NCI-H446 treated with DMSO at 0.1 percent for 48 hours (cell line): Measurements from ENCODE around the gene LILRA5.
"Not testable (repeated sequence)": the region's sequence is repeated elsewhere in the genome, so short reads cannot be mapped to it uniquely, and the experiment has no call there.

Experiments used
- DNase-seq: peaks from one replicate; lab custom pipeline; 2025; lab: John Stamatoyannopoulos, UW

The LILRA5 gene

DNA sequence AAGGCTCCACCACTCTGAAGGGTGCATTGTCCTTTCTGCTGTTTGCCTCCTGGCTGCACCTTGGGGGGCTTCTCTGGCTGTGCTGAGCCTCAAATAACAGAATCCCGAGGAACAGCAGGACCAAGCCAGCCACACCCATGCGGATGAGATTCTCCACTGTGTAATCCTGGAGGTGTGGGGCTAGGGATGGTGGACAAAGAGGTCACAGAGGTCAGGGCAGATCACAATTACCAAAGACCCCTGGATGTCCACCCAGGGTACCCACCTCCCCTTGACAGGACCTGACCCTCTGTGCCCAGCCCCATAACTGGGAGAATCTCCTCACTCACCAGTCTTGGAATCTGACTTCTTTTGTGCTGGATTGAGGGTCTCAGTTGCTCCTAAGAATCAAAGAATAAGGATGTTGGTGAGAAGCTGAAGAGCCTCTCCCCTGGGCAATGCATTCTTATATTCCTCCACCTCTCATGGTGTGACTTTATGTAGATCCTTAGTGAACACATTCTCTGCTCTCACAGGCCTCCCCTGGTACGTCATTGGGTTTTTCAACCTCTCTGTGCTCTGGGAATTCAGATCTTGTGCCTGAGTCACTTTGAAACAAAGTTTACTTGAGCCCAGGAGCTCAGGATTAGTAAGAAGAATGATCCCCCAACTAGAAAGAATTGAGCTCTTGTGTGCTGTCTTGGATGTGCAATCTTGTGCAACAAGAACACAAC is 20.8 kb upstream of the LILRA5 start:
- no peak for DNase-seq

DNA sequence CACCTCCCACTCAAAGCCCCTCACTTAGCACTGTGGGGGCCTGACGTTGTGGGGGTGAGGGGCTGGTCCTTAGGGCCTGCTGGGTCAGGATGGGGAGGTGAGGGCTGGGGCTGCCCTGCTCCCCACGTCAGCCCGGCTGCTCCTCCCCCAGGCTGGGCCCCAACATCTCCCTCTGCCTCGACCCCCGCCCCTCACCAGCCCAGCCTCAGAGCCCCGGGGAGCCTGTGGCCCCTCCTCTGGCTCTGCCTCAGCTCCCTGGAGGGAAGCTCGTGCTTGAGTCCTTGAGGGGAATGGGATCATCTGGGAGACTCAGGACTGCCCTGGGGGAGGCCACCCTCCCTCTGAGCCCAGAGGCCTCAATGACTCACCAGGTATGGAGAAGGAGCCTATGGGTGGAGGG is 19.2 kb upstream of the LILRA5 start:
- no peak for DNase-seq

DNA sequence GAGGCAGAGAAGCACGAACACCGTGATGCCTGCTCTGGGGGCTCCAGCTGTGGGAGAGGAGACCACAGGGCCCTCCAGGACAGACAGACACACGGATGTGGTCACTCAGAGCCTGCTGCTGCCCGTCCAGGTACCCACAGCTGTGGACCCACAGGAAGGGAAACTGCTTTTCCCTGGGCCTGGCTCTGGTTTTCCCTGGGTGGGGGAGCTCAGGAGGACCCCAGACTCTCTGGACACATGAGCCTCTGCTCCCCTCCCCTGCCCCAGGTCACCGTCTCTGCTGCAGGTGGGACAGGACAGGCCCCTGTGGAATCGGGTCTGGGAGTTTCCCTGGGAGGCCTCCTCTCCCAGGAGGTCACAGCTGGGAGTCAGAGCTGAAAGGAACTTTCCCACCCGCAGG is 18.7 kb upstream of the LILRA5 start:
- no peak for DNase-seq

DNA sequence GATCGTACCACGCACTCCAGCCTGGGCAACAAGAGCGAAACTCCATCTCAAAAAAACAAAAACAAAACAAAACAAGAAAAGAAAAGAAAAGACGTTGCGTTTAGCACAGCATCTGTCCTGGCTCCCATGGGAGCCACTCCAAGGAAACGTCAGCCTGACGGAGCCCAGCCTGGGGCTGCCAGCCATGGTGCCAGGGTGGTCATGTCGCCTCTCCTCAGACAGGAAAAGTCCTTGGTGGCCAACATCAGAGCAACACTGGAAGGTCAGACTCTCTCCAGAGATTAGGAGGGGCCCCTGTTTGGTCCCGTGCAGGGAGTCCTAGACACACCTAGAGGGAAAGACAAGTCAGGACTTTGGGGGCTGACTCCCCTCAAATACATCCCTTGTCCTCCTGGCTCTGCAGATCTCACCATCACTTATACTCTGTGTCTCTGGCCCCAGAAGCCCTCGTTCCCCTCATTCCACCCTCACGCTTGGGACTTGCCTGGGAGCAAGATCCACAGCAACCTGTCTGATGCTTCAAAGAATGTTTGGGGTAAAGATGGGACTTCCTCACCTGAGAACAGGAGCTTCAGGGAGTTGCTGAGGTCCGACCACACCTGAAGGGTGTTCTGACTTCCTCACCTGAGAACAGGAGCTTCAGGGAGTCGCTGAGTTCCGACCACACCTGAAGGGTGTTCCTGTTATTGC is 16.7 kb upstream of the LILRA5 start:
- no peak for DNase-seq

DNA sequence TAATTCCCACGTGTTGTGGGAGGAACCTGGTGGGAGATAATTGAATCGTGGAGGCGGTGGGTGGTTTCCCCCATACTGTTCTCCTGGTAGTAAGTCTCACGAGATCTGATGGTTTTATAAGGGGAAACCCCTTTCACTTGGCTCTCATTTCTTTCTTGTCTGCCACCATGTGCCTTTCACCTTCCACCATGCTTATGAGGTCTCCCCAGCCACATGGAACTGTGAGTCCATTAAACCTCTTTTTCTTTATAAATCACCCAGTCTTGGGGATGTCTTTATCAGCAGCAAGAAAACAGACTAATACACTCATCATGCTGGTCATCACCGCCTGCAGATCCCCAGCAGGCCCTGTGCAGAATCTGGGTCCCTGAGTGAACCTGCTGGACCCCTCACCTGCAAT is 15.8 kb upstream of the LILRA5 start:
- not testable (repeated sequence) for DNase-seq

DNA sequence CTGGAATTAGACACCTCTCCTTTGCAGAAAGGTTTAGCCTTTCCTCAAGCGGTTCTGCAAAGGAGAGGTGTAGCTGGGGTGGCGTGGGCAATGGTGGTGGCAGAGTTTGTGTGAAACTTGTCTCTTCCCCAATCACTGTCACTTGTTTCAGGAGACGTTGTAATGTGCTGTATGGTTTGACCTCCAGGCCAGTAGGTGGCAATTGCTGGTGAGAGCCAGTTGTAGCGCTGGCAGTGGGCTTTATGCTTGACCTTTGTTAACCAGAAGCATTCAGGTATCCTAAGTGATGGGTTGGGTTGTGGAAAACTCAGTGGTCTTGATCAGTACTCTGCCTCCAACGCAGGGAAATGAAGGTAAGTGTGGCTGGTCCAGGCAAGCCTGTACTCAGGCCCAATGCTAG is 12.7 kb upstream of the LILRA5 start:
- DNase-seq: no peak

DNA sequence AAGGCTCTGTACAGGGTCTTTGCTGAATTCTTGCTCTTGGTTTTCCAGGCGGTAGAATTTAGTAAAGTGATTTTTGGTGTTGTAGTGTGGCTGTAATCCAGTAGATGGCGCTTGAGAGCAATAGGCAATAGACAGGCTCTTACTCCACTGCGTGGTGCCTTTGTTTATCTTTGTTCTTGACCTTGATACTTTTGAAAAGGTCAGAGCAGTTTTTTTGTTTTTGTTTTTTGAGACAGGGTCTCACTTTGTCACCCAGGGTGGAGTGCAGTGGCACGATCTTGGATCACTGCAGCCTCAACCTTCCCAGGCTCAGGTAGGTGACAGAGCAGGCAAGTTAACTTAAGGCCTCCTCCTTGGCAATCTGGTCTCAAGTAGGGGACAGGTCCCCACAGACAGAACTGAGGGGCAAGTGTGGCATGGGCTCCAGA is 12.2 kb upstream of the LILRA5 start:
- DNase-seq: no peak

DNA sequence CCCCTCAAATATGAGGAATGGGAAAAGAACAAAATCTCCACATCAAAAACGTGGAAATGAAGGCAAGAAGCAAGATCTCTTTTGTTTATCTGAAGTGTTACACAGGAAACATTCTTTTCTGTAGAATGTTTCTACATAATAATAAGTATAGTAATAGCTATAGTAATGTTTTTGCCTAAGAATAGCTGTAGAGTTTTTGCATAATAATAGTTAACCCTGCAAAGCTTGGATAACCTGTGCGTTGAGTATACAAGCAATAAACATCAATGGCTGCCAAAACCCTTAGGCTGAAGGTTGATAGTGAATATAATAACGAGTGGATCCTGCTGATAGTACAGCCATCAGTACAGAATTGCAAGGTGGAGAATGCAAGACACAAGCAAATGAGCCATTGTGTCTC is 11.1 kb upstream of the LILRA5 start:
- DNase-seq: no peak

DNA sequence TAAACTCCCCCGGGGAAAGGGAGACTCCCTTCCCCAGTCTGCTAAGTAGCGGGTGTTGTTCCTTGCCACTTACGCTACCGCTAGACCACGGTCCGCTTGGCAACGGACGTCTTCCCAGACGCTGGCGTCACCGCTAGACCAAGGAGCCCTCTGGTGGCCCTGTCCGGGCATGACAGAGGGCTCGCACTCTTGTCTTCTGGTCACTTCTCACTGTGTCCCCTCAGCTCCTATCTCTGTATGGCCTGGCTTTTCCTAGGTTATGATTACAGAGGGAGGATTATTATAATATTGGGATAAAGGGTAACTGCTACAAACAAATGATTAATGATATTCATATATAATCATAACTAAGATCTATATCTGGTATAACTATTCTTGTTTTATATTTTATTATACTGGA is 10.0 kb upstream of the LILRA5 start:
- DNase-seq: not testable (repeated sequence)

DNA sequence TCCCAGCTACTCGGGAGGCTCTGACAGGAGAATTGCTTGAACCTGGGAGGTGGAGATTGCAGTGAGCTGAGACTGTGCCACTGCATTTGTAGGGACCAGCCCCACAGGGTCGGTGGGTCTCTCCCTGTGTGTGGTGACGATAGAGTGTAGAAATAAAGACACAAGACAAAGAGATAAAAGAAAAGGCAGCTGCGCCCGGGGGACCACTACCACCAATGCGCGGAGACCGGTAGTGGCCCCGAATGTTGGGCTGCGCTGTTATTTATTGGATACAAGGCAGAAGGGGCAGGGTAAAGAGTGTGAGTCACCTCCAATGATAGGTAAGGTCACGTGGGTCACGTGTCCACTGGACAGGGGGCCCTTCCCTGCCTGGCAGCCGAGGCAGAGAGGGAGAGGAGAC is 9.3 kb upstream of the LILRA5 start:
- DNase-seq: not testable (repeated sequence)

DNA sequence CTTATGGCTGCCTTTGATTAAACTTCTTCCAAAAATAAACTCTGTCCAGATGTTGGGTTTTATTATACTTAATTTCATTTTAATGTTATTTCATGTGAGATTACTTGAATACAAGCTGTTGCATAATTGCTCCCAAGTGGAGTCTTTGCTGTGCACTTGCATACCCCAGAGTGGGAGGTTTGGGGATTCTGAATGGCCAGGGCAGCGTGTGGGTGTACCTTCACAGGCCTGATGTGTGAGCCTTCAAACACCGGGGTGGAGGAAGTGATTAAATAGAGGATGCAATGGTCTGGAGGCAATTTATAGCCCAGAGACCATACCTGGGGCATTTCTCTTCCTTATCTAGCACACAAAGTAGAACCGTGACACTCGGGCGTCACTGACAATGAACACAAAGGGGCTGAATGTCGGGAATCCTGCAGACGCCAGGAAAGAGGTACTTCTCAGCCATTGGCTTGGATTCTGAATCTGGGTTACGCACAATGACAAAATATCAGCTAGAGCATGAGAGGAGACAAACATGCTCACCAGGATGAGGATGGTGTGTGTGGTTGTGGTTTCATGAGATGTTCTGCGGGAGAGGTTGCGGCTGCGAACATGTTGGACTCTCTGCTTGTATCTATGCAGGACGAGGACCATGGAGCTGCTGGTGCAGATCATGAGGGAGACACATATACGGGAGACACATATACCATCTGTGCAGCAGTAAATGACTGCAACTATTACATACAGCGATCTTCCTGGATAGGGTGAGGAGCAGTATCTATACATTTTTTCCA is 7.1 kb upstream of the LILRA5 start:
- no peak for DNase-seq

DNA sequence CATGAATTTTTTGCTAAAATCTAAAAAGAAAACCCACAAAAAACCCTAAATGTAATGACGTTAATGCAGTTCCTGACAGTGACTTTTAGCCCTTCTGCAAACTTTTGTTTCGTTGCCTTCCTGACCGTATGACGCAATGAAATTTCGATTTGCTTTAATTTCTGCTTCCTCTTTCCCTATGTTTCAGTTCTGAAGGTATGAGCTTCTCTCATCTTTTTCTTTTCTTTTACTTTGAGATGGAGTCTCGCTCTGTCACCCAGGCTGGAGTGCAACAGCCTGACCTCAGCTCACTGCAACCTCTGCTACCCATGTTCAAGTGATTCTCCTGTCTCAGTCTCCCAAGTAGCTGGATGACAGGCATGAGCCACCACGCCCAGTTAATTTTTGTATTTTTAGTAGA is 6.1 kb upstream of the LILRA5 start:
- no peak for DNase-seq

DNA sequence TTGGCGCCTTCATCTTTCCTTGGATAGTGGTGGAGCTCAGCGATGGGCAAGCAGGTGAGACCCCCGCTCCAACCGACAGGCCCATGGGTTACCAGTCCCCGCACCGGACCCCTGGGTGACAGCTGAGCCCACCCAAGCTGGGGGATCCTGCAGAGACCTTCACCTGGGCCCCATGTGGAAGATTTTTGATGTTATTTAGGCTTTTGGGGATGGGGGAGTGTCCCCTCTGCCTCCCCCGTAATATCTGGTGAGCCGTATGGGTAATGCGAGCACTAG is 4.9 kb upstream of the LILRA5 start:
- DNase-seq: no peak

DNA sequence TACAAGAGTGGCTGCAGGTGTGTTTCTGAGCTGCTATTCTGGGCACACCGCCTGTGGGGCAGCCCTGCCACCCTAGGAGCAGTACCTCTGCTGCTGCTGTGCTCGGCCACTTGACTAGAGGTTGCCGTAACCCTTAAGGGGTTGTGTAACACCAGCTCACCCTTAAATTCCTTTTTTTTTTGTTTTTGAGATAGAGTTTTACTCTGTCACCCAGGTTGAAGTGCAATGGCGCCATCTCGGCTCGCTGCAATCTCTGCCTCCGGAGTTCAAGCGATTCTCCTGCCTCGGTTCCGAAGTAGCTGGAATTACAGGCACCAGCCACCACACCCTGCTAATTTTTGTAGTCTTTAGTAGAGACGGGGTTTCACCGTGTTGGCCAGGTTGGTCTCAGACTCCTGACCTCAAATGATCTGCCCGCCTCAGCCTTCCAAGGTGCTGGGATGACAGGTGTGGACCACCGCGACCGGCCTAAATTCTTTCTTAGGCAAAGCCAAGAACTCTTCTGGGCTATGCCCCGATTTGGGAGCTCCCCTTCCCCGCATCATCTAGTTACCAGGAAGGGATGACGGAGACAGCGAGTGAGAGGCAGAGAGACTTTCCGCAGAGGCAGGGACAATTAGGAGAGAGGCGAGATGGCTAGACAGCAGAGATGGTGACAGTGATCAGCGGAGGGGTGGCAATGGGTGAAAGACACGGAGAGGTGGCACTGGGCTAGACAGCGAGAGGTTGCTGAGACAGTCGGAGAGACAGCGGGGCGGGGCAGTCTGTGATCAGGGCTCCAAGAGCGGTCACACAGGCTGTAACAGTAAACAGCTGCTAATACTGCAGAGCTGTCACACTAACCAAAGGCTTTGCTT is 4.4 kb upstream of the LILRA5 start:
- no peak for DNase-seq

DNA sequence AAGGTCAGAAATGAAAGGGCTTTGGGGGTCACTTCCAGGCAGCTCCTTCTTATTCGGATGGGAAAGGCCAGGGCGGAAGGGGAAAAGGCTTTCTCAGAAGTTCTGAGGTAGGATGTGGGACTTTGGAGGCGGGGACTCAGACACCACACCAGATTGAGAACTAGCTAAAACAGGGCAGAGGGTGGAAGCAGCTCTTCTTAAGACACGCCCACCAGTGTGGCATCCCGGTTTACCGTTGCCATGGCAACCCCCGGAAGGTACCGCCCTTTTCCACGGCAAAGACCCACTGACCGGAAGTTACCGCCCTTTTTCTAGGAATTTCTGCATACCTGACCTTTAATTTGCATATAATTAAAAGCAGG is 3.8 kb upstream of the LILRA5 start:
- DNase-seq: no peak

DNA sequence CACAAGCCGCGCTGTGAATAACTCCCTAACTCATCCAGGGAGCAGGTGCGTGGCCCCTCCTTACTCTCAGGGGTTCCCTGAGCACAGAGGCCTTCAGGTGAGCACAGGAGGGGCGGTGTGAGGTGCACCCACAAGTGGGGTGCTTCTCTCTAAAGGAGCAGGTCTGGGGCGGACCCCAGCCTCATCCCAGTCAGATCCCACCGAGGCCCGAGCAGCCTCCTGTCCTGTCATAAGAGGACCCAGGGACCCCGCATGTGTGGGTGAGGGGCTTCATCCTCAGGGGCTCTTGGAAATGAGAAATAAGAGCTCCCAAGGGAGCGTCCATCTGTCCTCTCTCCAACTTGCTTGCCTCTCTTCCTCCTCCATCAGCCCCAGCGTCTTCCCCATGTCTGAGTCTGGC is 3.0 kb upstream of the LILRA5 start:
- no peak for DNase-seq

DNA sequence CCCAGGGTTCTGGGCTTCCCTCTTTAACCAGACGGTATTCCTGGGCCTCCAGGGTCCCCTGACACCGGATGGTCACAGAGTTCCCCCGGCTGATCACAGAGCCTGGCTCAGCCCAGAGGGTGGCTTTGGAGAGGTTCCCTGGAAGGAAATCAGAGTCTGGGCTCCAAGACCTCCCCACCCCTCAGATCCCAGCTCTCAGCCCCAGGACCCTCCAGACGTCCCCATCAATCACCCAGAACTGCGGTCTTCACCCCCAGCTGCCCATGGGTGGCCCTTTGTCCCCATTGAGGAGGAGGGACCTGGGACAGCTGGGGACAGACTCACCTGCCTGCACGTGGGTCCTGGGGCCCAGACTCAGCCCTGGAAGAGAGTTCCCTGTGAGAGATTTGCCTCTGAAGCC is 955 bp downstream of the LILRA5 start:
- DNase-seq: no peak

DNA sequence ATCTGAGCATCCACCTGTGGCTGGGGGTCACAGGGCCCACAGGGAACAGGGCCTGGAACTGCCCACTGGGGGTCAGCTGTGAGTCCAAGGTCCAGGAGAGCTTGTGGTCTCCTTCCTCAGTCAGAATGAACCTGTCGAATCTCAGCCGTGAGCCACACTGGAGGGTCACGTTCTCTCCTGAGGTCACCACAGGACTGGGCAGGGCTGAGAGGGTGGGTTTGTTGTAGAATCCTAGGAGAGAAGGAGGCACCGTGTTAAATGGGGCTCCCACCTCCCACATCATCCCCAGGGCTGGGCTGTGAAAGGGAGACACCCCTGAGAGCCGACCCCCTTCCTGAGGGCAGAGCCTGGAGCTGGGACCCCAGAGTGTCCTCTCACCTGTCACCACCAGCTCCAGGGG is 1.5 kb downstream of the LILRA5 start:
- no peak for DNase-seq

DNA sequence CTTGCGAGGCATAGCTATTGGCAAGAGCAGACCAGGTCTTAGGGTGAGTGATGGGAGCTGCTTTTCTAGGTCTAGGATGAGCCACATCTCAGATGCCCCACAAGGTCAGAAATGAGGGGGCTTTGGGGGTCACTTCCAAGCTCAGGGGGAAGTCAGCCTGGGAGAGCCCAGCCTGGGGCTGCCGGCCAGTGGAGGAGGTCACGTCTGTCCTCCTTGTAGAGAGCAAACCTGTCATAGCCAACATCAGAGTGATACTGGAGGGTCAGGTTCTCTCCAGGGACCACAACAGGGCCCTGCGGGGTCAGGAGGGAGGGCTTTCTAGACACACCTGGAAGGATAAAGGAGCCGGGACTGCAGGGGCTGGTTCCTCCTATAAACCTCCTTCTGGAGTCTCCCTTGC is 2.4 kb downstream of the LILRA5 start:
- no peak for DNase-seq

DNA sequence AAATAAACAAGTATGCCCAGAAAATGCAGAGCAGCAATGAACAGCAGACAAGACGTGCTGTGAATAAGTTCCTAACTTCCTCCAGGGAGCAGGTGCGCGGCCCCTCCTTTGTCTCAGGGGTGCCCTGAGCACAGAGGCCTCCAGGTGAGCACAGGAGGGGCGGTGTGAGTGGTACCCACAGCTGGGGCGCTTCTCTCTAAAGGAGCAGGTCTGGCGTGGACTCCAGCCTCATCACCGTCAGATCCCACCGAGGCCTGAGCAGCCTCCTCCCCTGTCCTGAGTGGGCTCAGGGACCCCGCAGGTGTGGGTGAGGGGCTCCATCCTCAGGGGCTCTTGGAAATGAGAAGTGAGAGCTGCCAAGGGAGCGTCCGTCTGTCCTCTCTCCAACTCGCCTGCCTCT is 3.2 kb downstream of the LILRA5 start:
- DNase-seq: no peak

DNA sequence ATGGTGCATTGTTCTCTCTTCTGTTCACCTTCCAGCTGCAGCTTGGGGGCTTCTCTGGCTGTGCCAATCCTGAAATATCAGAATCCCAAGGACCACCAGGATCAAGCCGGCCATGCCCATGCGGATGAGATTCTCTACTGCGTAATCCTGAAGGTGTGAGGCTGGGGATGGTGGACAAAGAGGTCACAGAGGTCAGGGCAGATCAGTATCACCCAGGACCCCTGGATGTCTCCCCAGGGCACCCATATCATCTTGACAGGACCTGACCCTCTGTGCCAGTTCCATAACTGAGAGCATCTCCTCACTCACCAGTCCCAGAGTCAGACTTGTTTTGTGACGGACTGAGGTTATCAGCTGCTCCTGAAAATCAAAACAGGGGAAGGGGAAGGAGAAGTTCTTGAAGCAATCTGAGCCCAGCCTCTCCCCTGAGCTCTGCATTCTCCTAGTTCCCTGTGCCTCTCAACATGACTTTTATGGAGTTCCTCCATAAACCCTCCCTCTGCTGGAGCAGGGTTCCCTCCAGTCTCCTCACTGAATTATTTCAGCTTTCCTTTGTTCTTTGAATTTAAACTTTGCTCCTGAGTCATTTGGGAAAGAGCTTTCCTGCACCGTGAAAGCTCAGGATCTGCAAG is 5.5 kb downstream of the LILRA5 start:
- no peak for DNase-seq

DNA sequence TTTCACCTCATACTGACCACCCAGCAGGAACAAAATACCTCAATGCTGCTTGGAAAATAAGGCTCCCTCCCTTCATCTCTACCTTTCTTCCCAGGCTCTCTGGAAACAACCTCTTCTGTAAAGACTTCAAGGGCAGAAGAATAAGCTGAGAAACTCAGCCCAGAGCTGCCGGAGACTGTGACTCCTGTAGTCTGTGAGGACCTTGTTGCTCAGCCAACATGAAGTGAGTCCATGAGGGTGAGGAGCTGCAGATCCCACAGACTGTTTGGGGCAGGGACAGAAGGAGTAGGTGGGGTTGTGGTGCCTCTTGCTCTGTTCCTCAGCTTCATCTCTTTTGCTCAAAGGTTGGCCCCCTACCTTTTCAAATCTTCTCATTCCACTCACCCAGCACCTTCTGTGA is 7.8 kb downstream of the LILRA5 start:
- DNase-seq: no peak
